RWPE1 (cell line): Measurements from ENCODE around the gene DDX41.
"Not testable (repeated sequence)": the region's sequence is repeated elsewhere in the genome, so short reads cannot be mapped to it uniquely, and the experiment has no call there.

Source experiments
- CTCF ChIA-PET: fragments of 350-600 bp; sonication (Branson Sonifier 250); formaldehyde crosslinking; extraction: SDS; loops from one replicate; lab custom pipeline; 2021; lab: Yijun Ruan, JAX
- POLR2A ChIA-PET: fragments of 400-600 bp; formaldehyde crosslinking; extraction: SDS; loops from one replicate; lab custom pipeline; 2020; ENCODE audit warnings: antibody characterized with exemption; ENCODE audit not compliant: low non-redundant PET; lab: Yijun Ruan, JAX
- DNase-seq: peaks from one replicate; pipeline ENCODE4 v3.0.0; 2012; ENCODE audit warnings: low spot score
- H3K27ac ChIP-seq: fragments of 450-650 bp; 2 replicates; pipeline ENCODE4 v1.5.1; 2017
- TF ChIP-seq, protein P1 (sequence below): fragments of 450-650 bp; conservative IDR thresholded peaks from 2 replicates; pipeline ENCODE4 v1.5.1; 2017; ENCODE audit warnings: low read depth, mild to moderate bottlenecking

Gene DDX41

GRCh38 chr5:177539411-177539810 is 22.6 kb upstream of the DDX41 start:
- ChIA-PET POLR2A (no interaction called here), CTCF (no interaction called here)
- no peak for DNase-seq
- TF ChIP-seq, protein P1, sequence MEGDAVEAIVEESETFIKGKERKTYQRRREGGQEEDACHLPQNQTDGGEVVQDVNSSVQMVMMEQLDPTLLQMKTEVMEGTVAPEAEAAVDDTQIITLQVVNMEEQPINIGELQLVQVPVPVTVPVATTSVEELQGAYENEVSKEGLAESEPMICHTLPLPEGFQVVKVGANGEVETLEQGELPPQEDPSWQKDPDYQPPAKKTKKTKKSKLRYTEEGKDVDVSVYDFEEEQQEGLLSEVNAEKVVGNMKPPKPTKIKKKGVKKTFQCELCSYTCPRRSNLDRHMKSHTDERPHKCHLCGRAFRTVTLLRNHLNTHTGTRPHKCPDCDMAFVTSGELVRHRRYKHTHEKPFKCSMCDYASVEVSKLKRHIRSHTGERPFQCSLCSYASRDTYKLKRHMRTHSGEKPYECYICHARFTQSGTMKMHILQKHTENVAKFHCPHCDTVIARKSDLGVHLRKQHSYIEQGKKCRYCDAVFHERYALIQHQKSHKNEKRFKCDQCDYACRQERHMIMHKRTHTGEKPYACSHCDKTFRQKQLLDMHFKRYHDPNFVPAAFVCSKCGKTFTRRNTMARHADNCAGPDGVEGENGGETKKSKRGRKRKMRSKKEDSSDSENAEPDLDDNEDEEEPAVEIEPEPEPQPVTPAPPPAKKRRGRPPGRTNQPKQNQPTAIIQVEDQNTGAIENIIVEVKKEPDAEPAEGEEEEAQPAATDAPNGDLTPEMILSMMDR, result no peak
- H3K27ac ChIP-seq, result no peak overlapping the region

DNA sequence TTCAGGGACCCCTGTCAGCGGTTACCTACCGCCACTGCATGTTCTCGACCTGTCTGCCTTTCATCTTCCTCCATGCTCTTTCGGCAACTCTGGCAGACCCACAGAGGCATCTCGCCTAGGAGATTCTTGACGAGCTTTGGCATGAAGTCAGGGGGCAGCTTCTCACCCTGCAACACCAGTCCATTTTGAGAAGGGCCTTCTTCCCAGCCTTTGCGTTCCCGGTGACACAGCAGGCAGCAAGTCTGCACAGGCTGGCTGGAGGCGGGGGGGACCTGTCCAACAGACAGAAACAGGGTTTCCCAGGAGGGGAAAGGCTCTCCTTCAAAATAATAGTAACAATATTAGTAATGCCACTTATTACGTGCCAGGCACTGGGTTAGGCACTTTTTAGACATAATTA is 22.1 kb upstream of the DDX41 start:
- ChIA-PET POLR2A (interaction anchor here (1.2 kb wide), 1 partner anchor 21 kb away, joined by 3 read pairs; no protein-coding TSS in a partner anchor), CTCF (no interaction called here)
- peak overlapping the region; percentile 68 for H3K27ac ChIP-seq
- TF ChIP-seq, protein P1, result no peak
- peak; percentile 39 for DNase-seq

GRCh38 chr5:177537389-177538361 is 20.9 kb upstream of the DDX41 start:
- H3K27ac ChIP-seq, result peak overlapping the region; percentile 68
- POLR2A ChIA-PET, result interaction anchor here (1.2 kb wide), 1 partner anchor 20 kb away, joined by 3 read pairs; no protein-coding TSS in a partner anchor
- DNase-seq, result no peak
- TF ChIP-seq, protein P1, result no peak
- CTCF ChIA-PET, result interaction anchor here (0.6 kb wide), 2 partner anchors 38 to 147 kb away, joined by 4 to 5 read pairs; no protein-coding TSS in a partner anchor

DNA sequence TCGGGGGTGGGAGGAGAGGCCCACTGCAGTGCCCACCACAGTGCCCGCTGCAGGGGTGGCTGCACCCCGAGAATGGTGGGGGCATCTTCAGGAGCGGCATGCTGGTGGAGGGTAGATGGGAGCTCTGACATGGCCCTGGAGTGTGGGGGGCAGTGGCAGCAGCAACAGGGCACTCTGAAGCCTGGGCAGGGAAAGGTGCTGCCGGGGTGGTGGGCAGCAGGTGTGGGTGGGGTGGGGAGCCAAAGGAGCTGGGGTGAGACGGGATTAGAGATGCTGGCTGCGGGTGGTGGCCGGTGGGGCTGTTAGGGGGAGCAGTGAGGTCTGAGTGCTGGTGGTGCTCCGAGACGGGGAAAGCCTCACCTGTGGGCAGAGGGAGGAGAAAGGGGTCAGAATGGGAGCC is 19.6 kb upstream of the DDX41 start:
- no peak for DNase-seq
- peak overlapping the region; percentile 23 for H3K27ac ChIP-seq
- ChIA-PET POLR2A (no interaction called here), CTCF (interaction anchor here (0.5 to 0.7 kb wide), 3 partner anchors 10 to 1215 kb away, joined by 3 to 5 read pairs (median 3); no protein-coding TSS in a partner anchor)
- TF ChIP-seq, protein P1, result no peak

GRCh38 chr5:177535125-177535524 is 18.4 kb upstream of the DDX41 start:
- ChIA-PET POLR2A (no interaction called here), CTCF (interaction anchor here (0.6 kb wide), 1 partner anchor 520 kb away, joined by 4 read pairs; no protein-coding TSS in a partner anchor)
- no peak overlapping the region for H3K27ac ChIP-seq
- DNase-seq, result no peak
- TF ChIP-seq, protein P1, result no peak

- POLR2A ChIA-PET, H3K27ac ChIP-seq, DNase-seq: not testable (repeated sequence)
- CTCF ChIA-PET, result interaction anchor here (0.6 kb wide), 1 partner anchor 520 kb away, joined by 4 read pairs; no protein-coding TSS in a partner anchor
Observed at GRCh38 chr5:177534433-177534832, 17.7 kb upstream of the DDX41 start.
